Fibroblast of villous mesenchyme (primary cell): ENCODE data around the gene PIWIL4. TPM values are rescaled to one million over a fixed set of nuclear protein-coding genes. Genes with fewer than 3 reads are reported as not detected.
A peak's percentile ranks its signal among the peaks of the same experiment; 100 is the strongest.
"Not testable (repeated sequence)": the region's sequence is repeated elsewhere in the genome, so short reads cannot be mapped to it uniquely, and the experiment has no call there.

Experiments used
- DNase-seq: peaks from one replicate; pipeline ENCODE4 v3.0.0-alpha.2; 2010; ENCODE audit warnings: low read depth
- H3K4me3 ChIP-seq: 2 replicates; pipeline ENCODE4 v1.5.1; 2011; ENCODE audit warnings: low read depth, mild to moderate bottlenecking, low read length
- total RNA-seq: library from RNA; depleted of rRNA; stranded (reverse); fragments of >200 nt; gene quantifications from 2 replicates; pipeline ENCODE4 v1.2.3, GENCODE V29; 2012
- TF ChIP-seq, protein P1 (sequence below): IDR thresholded peaks from 2 replicates; pipeline ENCODE4 v1.5.1; 2012; ENCODE audit warnings: low read depth, mild to moderate bottlenecking, low read length; ENCODE audit not compliant: insufficient read depth

PIWIL4 gene
- total RNA-seq, 1 donor, result 0.86 TPM

DNA sequence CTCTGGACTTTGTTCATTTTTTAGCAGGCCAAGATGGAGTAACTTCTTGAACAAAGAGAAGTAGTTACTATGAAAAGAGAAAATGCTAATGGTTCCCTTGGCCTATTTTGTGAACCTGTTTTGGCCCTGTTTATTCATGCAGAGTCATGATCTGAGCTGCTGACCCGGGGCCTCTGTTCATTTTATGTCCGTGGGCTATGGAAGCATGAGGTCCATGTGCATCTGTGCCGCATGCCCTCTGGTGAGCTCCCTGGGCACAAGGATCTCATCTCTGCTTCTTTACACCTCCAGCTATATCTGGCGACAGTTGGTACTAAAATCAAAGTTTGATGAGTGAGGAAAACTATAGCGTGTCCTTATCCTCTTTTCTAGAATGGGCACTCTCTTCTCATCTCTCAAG is 1.0 kb downstream of the PIWIL4 start:
- TF ChIP-seq, protein P1, sequence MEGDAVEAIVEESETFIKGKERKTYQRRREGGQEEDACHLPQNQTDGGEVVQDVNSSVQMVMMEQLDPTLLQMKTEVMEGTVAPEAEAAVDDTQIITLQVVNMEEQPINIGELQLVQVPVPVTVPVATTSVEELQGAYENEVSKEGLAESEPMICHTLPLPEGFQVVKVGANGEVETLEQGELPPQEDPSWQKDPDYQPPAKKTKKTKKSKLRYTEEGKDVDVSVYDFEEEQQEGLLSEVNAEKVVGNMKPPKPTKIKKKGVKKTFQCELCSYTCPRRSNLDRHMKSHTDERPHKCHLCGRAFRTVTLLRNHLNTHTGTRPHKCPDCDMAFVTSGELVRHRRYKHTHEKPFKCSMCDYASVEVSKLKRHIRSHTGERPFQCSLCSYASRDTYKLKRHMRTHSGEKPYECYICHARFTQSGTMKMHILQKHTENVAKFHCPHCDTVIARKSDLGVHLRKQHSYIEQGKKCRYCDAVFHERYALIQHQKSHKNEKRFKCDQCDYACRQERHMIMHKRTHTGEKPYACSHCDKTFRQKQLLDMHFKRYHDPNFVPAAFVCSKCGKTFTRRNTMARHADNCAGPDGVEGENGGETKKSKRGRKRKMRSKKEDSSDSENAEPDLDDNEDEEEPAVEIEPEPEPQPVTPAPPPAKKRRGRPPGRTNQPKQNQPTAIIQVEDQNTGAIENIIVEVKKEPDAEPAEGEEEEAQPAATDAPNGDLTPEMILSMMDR, result no peak
- H3K4me3 ChIP-seq, result no peak overlapping the region
- DNase-seq, result no peak

DNA sequence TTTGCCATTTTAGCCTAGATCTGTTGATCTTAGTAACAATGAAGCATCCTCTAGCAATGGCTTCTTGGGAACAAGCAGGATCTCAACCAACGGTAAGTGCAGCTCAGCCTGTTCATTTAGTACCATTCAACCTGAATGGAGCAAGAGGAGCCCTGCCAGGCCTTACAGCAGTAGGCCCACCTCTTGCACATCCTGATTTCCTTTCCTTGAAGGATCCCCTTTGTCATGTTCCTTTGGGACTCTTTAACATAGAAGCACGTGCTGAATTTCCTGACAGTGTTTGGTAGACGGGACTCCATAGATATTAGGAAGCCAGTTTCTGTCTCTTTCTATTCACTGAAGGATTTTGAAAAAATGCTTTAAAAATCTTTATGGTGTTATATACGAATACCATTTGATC is 1.5 kb downstream of the PIWIL4 start:
- DNase-seq, result no peak
- no peak overlapping the region for H3K4me3 ChIP-seq
- TF ChIP-seq, protein P1, result no peak

DNA sequence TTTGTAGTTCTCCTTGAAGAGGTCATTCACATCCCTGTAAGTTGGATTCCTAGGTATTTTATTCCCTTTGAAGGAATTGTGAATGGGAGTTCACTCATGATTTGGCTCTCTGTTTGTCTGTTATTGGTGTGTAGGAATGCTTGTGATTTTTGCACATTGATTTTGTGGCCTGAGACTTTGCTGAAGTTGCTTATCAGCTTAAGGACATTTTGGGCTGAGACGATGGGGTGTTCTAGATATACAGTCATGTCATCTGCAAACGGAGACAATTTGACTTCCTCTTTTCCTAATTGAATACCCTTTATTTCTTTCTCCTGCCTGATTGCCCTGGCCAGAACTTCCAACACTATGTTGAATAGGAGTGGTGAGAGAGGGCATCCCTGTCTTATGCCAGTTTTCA is 5.8 kb downstream of the PIWIL4 start:
- not testable (repeated sequence) for H3K4me3 ChIP-seq, DNase-seq

DNA sequence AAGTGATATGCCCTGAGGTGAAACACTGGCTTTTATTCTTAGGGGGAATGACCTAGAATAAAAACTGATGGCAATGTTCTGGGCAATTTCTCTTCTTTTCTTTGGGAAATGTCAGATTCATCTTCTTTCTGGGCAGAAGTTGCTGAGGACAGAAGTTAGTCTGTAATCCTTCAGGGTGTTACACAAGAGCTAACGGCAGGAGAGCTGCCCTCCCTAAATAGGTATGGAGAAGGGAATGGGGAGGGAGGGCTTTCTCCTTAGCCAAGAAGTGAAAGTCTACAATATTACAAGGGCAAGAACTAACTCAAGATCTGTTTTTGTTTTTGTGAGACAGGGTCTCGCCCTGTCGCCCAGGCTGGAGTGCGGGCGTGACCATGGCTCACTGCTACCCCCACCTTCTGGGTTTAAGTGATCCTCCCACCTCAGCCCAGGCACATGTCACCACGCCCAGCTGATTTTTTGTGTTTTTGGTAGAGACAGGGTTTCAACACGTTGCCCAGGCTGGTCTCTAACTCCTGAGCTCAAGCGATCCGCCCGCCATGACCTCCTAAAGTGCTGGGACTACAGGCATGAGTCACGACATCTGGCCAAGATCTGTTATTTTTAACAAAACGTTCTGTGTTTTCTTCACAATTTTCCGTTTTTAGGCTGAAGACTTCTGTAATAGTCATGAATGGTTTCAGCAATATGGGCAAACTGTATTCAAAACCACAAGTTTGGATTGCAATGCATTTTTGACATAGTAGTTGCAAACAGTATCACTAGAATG is 7.2 kb downstream of the PIWIL4 start:
- DNase-seq, result peak; percentile 84
- TF ChIP-seq, protein P1, result no peak
- peak overlapping the region; percentile 52 for H3K4me3 ChIP-seq

DNA sequence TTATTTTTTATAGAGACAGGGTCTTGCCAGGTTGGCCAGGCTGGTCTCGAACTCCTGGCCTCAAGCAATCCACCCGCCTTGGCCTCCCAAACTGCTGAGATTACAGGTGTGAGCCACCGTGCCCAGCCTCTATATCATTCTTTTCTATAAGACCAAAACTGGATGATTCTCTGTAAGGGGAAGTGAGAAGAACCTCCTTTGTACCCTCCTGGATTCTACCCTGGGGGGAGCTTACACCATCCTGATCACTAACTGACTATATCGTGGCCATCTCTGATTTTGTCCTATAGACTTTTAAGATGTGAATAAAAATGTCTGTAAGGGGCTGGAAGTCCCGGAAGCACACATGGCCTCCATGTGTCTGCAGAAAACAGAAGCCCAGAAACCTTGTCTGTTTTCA is 9.1 kb downstream of the PIWIL4 start:
- H3K4me3 ChIP-seq, result no peak overlapping the region
- TF ChIP-seq, protein P1, result no peak
- no peak for DNase-seq

DNA sequence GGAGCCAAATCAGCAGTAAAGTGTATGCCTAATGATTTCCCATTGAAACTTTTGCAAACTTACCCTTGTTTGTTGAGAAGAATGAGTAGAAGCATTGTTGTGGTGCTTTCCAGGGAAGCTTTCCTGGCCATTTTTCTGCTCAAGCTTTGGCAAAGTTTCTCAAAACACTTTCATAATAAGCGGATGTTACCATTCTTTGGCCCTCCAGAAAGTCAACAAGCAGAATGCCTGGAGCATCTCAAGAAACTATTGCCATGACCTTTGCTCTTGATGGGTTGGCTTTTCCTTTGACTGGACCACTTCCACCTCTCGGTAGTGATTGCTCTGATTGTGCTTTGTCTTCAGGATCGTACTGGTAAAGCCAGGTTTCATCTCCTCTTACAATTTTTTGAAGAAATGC is 10.7 kb downstream of the PIWIL4 start:
- TF ChIP-seq, protein P1, result no peak
- no peak overlapping the region for H3K4me3 ChIP-seq
- DNase-seq, result peak; percentile 82

DNA sequence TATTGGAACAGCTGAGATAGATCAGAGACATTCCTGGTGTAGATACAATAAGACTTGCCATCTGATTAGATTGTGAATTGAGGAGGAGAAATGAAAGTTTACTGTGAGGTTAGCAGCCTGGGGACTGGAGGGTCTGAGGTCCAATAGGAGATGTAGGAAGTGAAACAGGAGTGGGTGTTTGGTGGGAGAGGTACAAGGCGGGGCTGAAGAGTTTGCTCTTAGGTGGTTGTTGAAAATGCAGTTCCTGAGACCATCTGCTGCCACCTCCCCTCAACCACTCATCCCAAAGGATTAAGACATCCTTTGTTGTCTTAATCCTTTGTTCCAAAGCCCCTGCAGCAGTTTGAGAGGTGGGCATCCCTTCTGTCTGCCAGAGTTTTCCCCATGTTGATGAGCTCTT is 14.8 kb downstream of the PIWIL4 start:
- no peak overlapping the region for H3K4me3 ChIP-seq
- TF ChIP-seq, protein P1, result no peak
- DNase-seq, result no peak
